Right lung (tissue), 10 donors: ENCODE measurements around the gene EIF4A2. TPM values are rescaled to one million over a fixed set of nuclear protein-coding genes. Genes with fewer than 3 reads are reported as not detected.
A peak's percentile ranks its signal among the peaks of the same experiment; 100 is the strongest.

Source experiments
- DNase-seq, 2 donors: peaks; one replicate each; pipeline ENCODE4 v3.0.0-alpha.2; 2013
- long read RNA-seq, 8 donors: transcript quantifications; one replicate each; lab custom pipeline, GENCODE V29; 2026
- polyA plus RNA-seq, 5 donors: library from polyadenylated mRNA; unstranded; fragments of 120-200 nt; gene quantifications; one replicate each; pipeline versions ENCODE4 v1.2.1 to v1.2.3, GENCODE V29; 2013; ENCODE audit warnings: inconsistent platforms in 1 of 5, low replicate concordance in 1 of 5; ENCODE audit not compliant: insufficient read length in 5 of 5, insufficient read depth in 1 of 5

The EIF4A2 gene
- polyA plus RNA-seq, result 100 to 1,000 TPM; 712 to 981 (median 857) TPM
- long read RNA-seq, donor 1, transcript EIF4A2-207 (10 exons, 1,729 nt), result minor isoform, 17 of 466 reads
- long read RNA-seq, donor 1, transcript EIF4A2-201 (11 exons, 1,919 nt), result major isoform, 159 of 466 reads
- long read RNA-seq, donor 1, transcript EIF4A2-203 (10 exons, 1,751 nt), result minor isoform, 53 of 466 reads
- long read RNA-seq, donor 1, transcript EIF4A2-205 (11 exons, 1,889 nt), result minor isoform, 67 of 466 reads
- long read RNA-seq, donor 1, partial matches to known transcripts, result 95 of 466 reads
- long read RNA-seq, donor 1, other reads (novel, unspliced or antisense), result 27 of 466 reads
- long read RNA-seq, donor 2, transcript EIF4A2-203 (10 exons, 1,751 nt), result minor isoform, 30 of 250 reads
- long read RNA-seq, donor 2, transcript EIF4A2-205 (11 exons, 1,889 nt), result minor isoform, 32 of 250 reads
- long read RNA-seq, donor 2, transcript EIF4A2-207 (10 exons, 1,729 nt), result minor isoform, 13 of 250 reads
- long read RNA-seq, donor 2, transcript EIF4A2-201 (11 exons, 1,919 nt), result major isoform, 90 of 250 reads
- long read RNA-seq, donor 2, partial matches to known transcripts, result 38 of 250 reads
- long read RNA-seq, donor 2, other reads (novel, unspliced or antisense), result 38 of 250 reads
- long read RNA-seq, donor 3, transcript EIF4A2-208 (4 exons, 600 nt), result minor isoform, 13 of 250 reads
- long read RNA-seq, donor 3, transcript EIF4A2-205 (11 exons, 1,889 nt), result minor isoform, 43 of 250 reads
- long read RNA-seq, donor 3, transcript EIF4A2-203 (10 exons, 1,751 nt), result minor isoform, 40 of 250 reads
- long read RNA-seq, donor 3, transcript EIF4A2-201 (11 exons, 1,919 nt), result major isoform, 95 of 250 reads
- long read RNA-seq, donor 3, partial matches to known transcripts, result 32 of 250 reads
- long read RNA-seq, donor 3, other reads (novel, unspliced or antisense), result 6 of 250 reads
- long read RNA-seq, donor 4, full-length matches to known transcripts, result 199 of 226 reads
- long read RNA-seq, donor 4, partial matches to known transcripts, result 5 of 226 reads
- long read RNA-seq, donor 4, other reads (novel, unspliced or antisense), result 22 of 226 reads
- long read RNA-seq, donor 5, transcript EIF4A2-208 (4 exons, 600 nt), result minor isoform, 16 of 351 reads
- long read RNA-seq, donor 5, transcript EIF4A2-205 (11 exons, 1,889 nt), result minor isoform, 51 of 351 reads
- long read RNA-seq, donor 5, transcript EIF4A2-203 (10 exons, 1,751 nt), result minor isoform, 40 of 351 reads
- long read RNA-seq, donor 5, transcript EIF4A2-201 (11 exons, 1,919 nt), result major isoform, 128 of 351 reads
- long read RNA-seq, donor 5, partial matches to known transcripts, result 83 of 351 reads
- long read RNA-seq, donor 5, other reads (novel, unspliced or antisense), result 0 of 351 reads
- long read RNA-seq, donor 6, full-length matches to known transcripts, result 359 of 464 reads
- long read RNA-seq, donor 6, partial matches to known transcripts, result 54 of 464 reads
- long read RNA-seq, donor 6, other reads (novel, unspliced or antisense), result 51 of 464 reads
- long read RNA-seq, donor 7, full-length matches to known transcripts, result 202 of 218 reads
- long read RNA-seq, donor 7, partial matches to known transcripts, result 11 of 218 reads
- long read RNA-seq, donor 7, other reads (novel, unspliced or antisense), result 5 of 218 reads
- long read RNA-seq, donor 8, full-length matches to known transcripts, result 106 of 116 reads
- long read RNA-seq, donor 8, partial matches to known transcripts, result 10 of 116 reads
- long read RNA-seq, donor 8, other reads (novel, unspliced or antisense), result 0 of 116 reads

- DNase-seq, result peak; percentile 92 to 93
These were observed at the start of gene EIF4A2 for GRCh38 chr3:186783058-186783730. TSS of gene EIF4A2 (plus strand) at chr3:186783577. CDS start at chr3:186783611, 34 bp downstream.

DNA sequence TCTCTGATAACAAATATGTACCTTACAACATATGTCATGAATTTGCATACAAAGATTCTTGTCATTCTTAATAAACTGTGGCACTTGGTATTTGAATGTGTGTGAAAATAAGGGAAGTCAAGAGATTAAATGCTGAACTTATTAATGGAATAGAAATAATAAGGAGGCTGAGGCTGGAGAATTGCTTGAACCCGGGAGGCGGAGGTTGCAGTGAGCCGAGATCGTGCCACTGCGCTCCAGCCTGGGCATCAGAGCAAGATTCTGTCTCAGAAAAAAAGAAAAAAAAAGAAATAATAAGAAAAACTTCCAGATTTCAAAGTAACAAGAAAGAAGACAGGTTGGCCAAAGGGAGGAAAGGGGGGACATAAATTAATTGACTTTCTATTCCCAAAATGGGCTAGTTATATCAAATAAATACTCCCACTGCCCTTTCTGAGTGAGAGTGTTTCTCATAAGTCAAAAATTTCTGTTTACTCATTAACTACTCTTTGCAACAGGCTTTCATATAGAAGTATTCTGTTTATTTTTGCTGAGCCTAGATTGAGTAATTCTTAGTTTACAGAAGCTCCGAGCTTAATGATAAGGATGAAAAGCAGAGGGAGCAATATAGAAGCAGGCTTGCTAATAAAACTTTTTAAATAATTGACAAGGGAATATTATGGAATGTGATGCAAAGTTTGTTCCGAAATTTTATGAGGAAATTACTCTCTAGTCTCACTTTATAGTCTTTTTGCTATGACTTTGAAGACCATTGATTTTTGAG lies 40.6 kb upstream of the EIF4A2 start:
- no peak for DNase-seq

GRCh38 chr3:186743666-186744065 lies 39.7 kb upstream of the EIF4A2 start:
- DNase-seq, result no peak

- DNase-seq, result peak; percentile 15 to 34
These were observed 37.4 kb upstream of the EIF4A2 start for GRCh38 chr3:186746008-186746407.

- no peak for DNase-seq
These were observed 33.1 kb upstream of the EIF4A2 start for GRCh38 chr3:186750316-186750715.

DNA sequence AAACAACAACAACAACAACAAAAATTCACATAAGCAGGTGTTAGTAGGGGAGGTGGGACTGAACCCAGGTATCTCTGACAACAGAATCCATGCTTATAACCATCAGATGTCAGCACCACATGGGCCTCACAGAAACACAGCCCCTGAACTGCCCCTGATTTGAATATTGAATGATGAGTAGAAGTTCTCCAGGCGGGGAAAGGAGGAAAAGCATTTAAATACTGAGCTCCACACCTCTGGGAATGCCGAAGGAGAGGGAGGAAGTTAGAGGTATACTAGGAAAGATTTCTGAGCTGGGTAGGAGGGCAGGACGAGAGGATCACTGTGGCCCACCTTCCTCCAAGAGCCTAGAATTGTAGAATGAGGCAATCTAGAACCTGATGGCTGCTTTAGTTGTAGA lies 31.9 kb upstream of the EIF4A2 start:
- no peak for DNase-seq

GRCh38 chr3:186754006-186754405 lies 29.4 kb upstream of the EIF4A2 start:
- DNase-seq, result no peak

GRCh38 chr3:186754871-186755270 lies 28.5 kb upstream of the EIF4A2 start:
- DNase-seq, result no peak

DNA sequence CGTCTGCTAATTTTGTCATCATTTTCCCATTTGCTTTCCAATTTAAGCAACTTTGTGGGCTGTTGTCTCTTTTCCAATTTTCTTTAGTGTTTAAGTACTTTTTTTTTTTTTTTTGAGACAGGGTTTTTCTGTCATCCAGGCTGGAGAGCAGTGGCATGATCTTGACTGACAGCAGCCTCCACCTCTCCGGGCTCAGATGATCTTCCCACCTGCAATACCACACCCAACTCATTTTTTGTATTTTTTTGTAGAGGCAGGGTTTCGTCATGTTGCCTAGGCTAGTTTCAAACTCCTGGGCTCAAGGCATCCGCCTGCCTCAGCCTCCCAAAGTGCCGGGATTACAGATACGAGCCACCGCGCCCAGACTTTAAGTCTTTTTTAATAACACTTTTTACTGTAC lies 26.2 kb upstream of the EIF4A2 start:
- DNase-seq, result no peak

- DNase-seq, result no peak
These were observed 25.6 kb upstream of the EIF4A2 start for GRCh38 chr3:186757686-186758220.

DNA sequence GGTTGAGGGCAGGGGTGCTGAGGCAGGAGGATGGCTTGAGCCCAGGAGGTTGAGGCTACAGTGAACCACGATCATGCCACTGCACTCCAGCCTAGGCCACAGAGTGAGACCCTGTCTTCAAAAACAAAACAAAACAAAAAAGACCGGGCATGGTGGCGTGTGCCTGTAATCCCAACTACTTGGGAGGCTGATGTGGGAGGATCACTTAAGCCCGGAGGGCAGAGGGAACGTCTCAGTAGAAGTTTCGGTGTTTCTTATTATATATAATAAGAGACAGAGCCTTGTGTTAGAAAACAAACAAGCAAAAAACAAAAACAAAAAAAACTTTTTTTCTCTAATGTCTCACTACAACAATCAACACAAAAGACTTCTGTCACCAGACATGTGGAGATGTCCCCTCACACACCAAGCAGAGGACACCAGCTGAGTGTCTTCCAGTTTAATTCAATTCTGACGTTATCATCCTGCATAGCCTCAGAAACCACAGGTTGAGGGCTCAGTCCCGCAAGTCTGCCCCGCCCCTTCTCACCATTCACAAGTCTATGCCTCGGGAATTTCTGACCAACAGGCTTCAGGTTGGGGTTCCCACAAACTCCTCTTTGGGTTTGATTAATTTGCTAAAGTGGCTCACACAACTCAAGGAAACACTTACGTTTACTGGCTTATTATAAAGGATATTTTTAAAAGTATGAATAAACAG lies 24.0 kb upstream of the EIF4A2 start:
- no peak for DNase-seq

DNA sequence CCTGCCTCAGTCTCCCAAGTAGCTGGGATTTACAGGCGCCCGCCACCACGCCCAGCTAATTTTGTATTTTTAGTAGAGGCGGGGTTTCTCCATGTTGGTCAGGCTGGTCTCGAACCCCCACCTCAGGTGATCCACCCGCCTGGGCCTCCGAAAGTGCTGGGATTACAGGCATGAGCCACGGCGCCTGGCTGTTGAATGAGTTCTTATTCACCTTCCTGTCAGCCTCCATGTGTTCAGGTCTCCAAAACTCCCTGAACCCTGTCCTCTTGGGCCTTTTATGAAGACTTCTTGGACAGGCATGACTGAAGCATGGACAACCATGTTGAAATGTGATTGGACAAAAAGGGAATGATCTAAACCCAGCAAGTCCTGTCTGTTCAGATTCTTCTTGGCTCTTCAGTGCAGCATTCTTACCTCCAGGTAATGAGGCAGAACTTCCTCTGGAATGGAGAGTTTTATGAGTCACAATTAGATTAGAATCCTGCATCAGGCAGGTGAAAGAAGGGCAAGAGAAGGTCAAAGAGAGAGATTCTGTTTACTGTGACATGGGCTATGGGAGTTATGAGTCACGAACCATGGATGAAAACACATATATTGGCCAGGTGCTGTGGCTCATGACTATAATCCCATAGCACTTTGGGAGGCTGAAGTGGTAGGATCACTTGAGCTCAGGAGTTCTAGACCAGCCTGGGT lies 23.1 kb upstream of the EIF4A2 start:
- DNase-seq, result no peak

- DNase-seq, result no peak
These were observed 22.4 kb upstream of the EIF4A2 start for GRCh38 chr3:186760897-186761447.

- DNase-seq, result no peak
These were observed 11.1 kb upstream of the EIF4A2 start for GRCh38 chr3:186772281-186772694.

DNA sequence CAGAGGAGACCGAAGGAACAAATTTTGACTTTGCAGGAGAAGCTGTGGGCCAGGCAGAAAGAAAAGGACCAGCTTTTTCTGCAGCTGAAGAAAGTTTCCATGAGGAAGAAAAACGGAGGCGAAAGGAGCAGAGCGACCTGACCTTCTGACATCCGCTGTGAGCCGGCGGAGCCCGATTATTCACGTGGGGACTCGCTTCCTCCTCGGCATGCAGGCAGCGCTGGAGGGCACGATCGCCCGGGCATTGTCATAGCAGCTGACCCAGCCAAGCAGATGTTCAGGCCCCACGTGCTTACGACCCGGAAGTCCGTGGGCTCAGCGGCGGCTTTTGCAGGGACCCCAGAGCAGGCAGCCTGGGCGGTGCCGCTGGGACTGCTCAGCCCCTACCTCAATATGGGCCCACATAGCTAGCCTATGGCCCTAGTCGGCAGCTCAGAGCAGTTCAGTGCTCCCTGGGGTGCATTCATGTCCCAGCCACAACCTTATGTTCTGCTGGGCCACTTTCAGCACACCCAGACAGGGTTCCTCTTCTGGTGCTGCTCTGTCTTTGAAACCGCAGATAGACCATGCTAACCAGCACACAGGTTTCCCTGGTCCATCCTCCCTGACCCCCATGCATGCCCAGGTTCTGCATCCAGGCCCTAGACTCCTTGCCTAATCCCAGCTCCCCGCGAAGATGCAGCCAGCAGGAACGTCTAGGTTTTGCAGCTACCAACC lies 10.5 kb upstream of the EIF4A2 start:
- DNase-seq, result peak in 1 of 2 donors; percentile 31

DNA sequence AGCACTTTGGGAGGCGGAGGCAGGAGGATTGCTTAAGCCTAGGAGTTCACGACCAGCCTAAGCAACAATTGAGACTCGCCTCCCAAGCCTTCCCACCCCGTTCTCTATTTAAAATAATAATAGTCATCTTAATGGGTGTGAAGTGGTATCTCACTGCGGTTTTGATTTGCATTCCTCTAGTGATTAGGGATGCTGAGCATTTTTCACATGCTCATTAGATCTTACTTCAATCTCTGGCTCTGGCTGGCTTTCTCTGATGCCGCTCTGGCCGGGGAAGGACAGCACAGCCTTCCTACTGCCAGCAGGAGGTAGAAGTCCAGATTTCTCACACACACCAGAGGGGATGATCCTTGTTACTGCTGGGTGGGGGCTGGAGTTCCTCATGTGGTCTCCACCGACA lies 7.4 kb upstream of the EIF4A2 start:
- DNase-seq, result no peak

- DNase-seq, result no peak
These were observed 4.2 kb upstream of the EIF4A2 start for GRCh38 chr3:186779204-186779603.
